GM18519 (cell line): ENCODE data around the gene HOXA7.

Experiments used
- ATAC-seq: cut with Tn5 transposase; IDR thresholded peaks from one replicate; pipeline ENCODE4 v1.9.1; 2021; ENCODE audit warnings: mild to moderate bottlenecking, moderate library complexity; ENCODE audit not compliant: unreplicated experiment, low FRiP score

Gene HOXA7

GRCh38 chr7:27149842-27150567 lies 6.5 kb downstream of the HOXA7 start:
- no peak for ATAC-seq

- ATAC-seq, result no peak
These were observed 7.5 kb downstream of the HOXA7 start for GRCh38 chr7:27148756-27149641.

GRCh38 chr7:27148031-27148755 lies 8.3 kb downstream of the HOXA7 start:
- ATAC-seq, result no peak

- ATAC-seq, result no peak
These were observed 9.1 kb downstream of the HOXA7 start, which contains the start of gene HOXA6 for GRCh38 chr7:27147199-27148030. TSS of gene HOXA6 (minus strand) at chr7:27147774. CDS start at chr7:27147749, 25 bp downstream.

GRCh38 chr7:27146491-27147198 lies 9.8 kb downstream of the HOXA7 start:
- ATAC-seq, result no peak

- no peak for ATAC-seq
These were observed 10.5 kb downstream of the HOXA7 start for GRCh38 chr7:27145914-27146412.

GRCh38 chr7:27145165-27145913 lies 11.1 kb downstream of the HOXA7 start:
- no peak for ATAC-seq

- no peak for ATAC-seq
These were observed 11.7 kb downstream of the HOXA7 start for GRCh38 chr7:27144781-27145164.

GRCh38 chr7:27143950-27144780 lies 12.3 kb downstream of the HOXA7 start:
- no peak for ATAC-seq

- ATAC-seq, result no peak
These were observed 13.2 kb downstream of the HOXA7 start, which contains the start of gene HOXA5 for GRCh38 chr7:27143023-27143949. TSS of gene HOXA5 (minus strand) at chr7:27143681. CDS start at chr7:27143607, 74 bp downstream.

GRCh38 chr7:27142580-27143022 lies 13.9 kb downstream of the HOXA7 start:
- ATAC-seq, result no peak

GRCh38 chr7:27141923-27142579 lies 14.4 kb downstream of the HOXA7 start:
- ATAC-seq, result no peak

GRCh38 chr7:27141137-27141922 lies 15.1 kb downstream of the HOXA7 start:
- ATAC-seq, result no peak

GRCh38 chr7:27140126-27140857 lies 16.2 kb downstream of the HOXA7 start:
- no peak for ATAC-seq
